Large intestine (tissue), 3 donors: Measurements from ENCODE around the gene SEMA3E. TPM values are rescaled to one million over a fixed set of nuclear protein-coding genes. Genes with fewer than 3 reads are reported as not detected.

Source experiments
- DNase-seq, 2 donors: peaks; one replicate each; pipeline versions ENCODE4 v3.0.0 to v3.0.0-alpha.2; 2013
- H3K27ac ChIP-seq: one replicate; pipeline ENCODE4 v1.5.1; 2013; ENCODE audit warnings: low read length
- H3K27me3 ChIP-seq: 2 replicates; pipeline ENCODE4 v1.6.1; 2013; ENCODE audit warnings: low read length; ENCODE audit not compliant: control insufficient read depth, insufficient read depth
- H3K36me3 ChIP-seq: 2 replicates; pipeline ENCODE4 v1.6.1; 2013; ENCODE audit warnings: low read length; ENCODE audit not compliant: control insufficient read depth, insufficient read depth
- H3K4me1 ChIP-seq: one replicate; pipeline ENCODE4 v1.6.1; 2013; ENCODE audit warnings: low read length; ENCODE audit not compliant: control insufficient read depth, insufficient read depth
- H3K4me3 ChIP-seq: one replicate; pipeline ENCODE4 v1.5.1; 2013; ENCODE audit warnings: low read length
- H3K9me3 ChIP-seq: one replicate; pipeline ENCODE4 v1.6.1; 2013; ENCODE audit warnings: mild to moderate bottlenecking, low read depth, low read length, moderate library complexity; ENCODE audit not compliant: control insufficient read depth
- WGBS: methylation state at CpG from one replicate; pipeline ENCODE4 v1.1.5; 2013; ENCODE audit warnings: low lambda C conversion rate; ENCODE audit not compliant: insufficient coverage; 5-methylcytosine and 5-hydroxymethylcytosine counted together
- polyA plus RNA-seq: library from polyadenylated mRNA; unstranded; fragments of 120-200 nt; gene quantifications from one replicate; pipeline ENCODE4 v1.2.1, GENCODE V29; 2013

Gene SEMA3E
- polyA plus RNA-seq, 1 donor, result 0.82 TPM

DNA sequence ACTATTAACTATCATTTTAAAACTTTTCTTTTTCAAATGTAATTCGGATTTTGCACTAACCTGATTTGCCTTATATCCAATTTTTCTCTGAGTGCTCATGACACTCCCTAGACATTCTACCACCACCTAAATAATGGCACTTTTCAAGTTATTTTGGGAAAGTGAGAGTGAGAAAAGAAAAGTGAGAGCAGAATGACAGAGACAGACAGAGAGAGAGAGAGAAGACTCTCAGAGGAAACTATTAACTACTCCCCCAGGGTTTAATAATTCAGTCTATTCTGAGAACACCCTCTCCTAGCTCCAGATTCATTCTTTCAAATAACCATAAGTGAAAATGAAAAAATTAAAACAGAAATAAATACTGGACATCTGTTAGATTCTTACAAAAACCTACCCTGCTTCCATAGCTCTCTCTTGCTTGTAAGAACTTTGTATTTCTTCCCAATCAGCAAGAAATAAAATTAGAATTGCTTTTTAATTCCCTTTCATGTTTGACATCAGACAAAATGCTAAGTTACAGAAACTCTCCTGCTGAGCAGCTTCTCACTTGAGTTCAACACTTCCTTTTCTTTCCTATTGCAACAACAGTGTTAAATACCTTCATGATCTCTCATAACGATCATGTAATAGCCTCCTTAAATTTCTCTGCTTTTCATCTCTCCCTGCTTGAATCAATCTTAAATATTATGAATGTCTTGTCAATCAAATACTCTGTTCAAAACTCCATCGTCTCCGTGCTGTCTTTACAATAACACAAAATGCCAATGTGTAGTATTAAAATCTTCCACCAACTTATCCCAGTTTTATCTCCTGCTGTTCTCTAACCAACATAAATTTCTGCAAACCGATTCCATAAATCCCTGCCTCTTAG lies 191.7 kb downstream of the SEMA3E start:
- Histone ChIP-seq H3K4me1 (no peaks in the 10 kb centered on the region), H3K27me3 (no peaks in the 10 kb centered on the region), H3K4me3 (no peak overlapping the region), H3K36me3 (no peaks in the 10 kb centered on the region), H3K9me3 (no peaks in the 10 kb centered on the region), H3K27ac (no peak overlapping the region)
- WGBS, result 37% methylated on average over 5 of the region's 5 CpGs
- no peak for DNase-seq

DNA sequence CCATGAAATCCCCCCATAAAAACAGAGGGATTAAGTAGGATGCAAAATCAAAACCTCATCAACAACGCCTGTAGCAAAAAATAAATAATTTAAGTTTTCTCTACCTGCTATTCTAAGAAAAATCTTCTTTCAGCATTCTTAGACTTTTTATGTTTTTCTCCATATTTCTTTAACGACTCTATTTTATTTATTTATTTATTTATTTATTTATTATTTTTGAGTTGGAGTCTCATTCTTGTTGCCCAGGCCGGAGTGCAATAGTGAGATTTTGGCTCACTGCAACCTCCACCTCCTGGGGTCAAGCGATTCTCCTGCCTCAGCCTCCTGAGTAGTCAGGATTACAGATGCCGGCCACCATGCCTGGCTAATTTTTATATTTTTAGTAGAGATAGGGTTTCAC lies 192.5 kb downstream of the SEMA3E start:
- 86% methylated on average over 2 of the region's 5 CpGs for WGBS
- H3K27me3 ChIP-seq, result no peaks in the 10 kb centered on the region
- no peak overlapping the region for H3K27ac ChIP-seq
- H3K9me3 ChIP-seq, result no peaks in the 10 kb centered on the region
- no peaks in the 10 kb centered on the region for H3K4me1 ChIP-seq
- DNase-seq, result no peak
- no peak overlapping the region for H3K4me3 ChIP-seq
- H3K36me3 ChIP-seq, result no peaks in the 10 kb centered on the region

DNA sequence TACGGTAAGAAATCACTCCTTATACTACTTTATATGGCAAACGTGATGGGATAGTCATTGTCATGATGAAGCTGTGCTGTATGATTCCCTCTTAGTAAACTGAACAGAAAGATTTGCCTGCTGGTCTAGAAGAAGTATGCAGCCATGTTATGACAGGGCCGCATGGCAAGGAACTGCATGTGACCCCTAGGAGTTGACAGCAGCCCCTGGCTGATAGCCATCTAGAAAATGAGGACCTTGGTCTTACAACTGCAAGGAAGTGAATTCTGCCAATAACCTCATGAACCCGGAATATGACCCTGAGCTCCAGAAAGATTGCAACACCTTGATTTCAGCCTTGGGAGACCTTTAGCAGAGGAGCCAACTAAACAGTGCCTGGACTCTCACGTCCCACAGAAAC lies 193.3 kb downstream of the SEMA3E start:
- peak; percentile 22 for DNase-seq
- Histone ChIP-seq H3K4me1 (no peaks in the 10 kb centered on the region), H3K36me3 (no peaks in the 10 kb centered on the region), H3K27me3 (no peaks in the 10 kb centered on the region), H3K9me3 (no peaks in the 10 kb centered on the region), H3K4me3 (no peak overlapping the region), H3K27ac (no peak overlapping the region)
- WGBS, result no CpG with 5 or more reads among the region's 5 CpGs

GRCh38 chr7:83452256-83452655 lies 196.7 kb downstream of the SEMA3E start:
- no peak overlapping the region for H3K4me3 ChIP-seq
- no peaks in the 10 kb centered on the region for H3K36me3 ChIP-seq
- WGBS, result no CpG with 5 or more reads among the region's 2 CpGs
- no peaks in the 10 kb centered on the region for H3K4me1 ChIP-seq
- no peak overlapping the region for H3K27ac ChIP-seq
- DNase-seq, result no peak
- H3K27me3 ChIP-seq, result no peaks in the 10 kb centered on the region
- no peaks in the 10 kb centered on the region for H3K9me3 ChIP-seq

DNA sequence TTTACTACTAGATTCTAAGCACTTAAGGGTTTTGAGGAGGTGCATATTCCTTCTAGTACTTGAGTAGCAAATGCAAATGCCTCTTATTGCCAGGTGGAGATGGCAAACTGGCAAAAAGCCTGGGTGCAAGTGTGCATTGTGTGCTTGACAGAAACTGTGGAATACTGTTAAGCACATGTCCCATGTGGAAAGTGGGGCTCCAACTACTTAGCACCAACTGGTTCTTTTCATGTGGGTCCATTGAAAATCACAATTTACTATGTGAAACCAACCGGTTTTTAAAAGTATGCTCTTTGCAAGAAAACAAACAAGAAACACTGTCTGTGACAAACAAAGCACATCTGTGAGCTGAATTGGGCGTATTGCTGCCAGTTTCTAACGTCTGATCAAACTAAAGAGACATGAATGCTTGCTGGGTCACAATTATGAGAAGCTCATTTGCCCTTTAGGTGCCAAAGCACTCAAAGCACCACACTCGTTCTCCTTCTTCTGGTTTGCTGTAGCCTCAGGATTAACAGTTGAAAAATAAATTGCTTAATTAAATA lies 197.4 kb downstream of the SEMA3E start:
- Histone ChIP-seq H3K27me3 (no peaks in the 10 kb centered on the region), H3K36me3 (no peaks in the 10 kb centered on the region), H3K9me3 (no peaks in the 10 kb centered on the region), H3K27ac (no peak overlapping the region), H3K4me3 (no peak overlapping the region), H3K4me1 (no peaks in the 10 kb centered on the region)
- 40% methylated on average over 2 of the region's 4 CpGs for WGBS
- no peak for DNase-seq

DNA sequence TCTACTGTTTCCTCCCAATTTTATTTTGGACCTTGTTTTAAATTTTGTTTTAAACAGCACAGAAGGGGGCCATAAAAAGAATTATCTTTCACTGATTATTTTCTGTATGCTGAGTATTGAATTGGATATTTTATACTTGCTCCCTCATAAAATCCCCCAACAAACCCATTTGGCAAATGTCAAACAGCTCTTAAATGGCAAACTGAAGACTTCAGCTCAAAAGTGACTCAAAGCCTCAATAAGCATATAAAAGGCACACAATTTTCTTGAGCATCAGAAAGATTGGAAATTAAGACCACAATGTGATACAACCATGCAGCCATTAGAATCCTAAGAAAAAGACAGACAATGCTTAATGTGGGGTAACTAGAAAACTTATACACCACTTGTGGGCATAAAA lies 199.2 kb downstream of the SEMA3E start:
- Histone ChIP-seq H3K27ac (no peak overlapping the region), H3K27me3 (no peaks in the 10 kb centered on the region), H3K4me3 (no peak overlapping the region), H3K9me3 (no peaks in the 10 kb centered on the region), H3K4me1 (no peaks in the 10 kb centered on the region), H3K36me3 (no peaks in the 10 kb centered on the region)
- DNase-seq, result no peak

- no peak overlapping the region for H3K4me3 ChIP-seq
- H3K4me1 ChIP-seq, result no peaks in the 10 kb centered on the region
- 67% methylated on average over 1 of the region's 2 CpGs for WGBS
- H3K9me3 ChIP-seq, result no peaks in the 10 kb centered on the region
- DNase-seq, result no peak
- H3K36me3 ChIP-seq, result no peaks in the 10 kb centered on the region
- no peak overlapping the region for H3K27ac ChIP-seq
- no peaks in the 10 kb centered on the region for H3K27me3 ChIP-seq
These were observed 201.3 kb downstream of the SEMA3E start for GRCh38 chr7:83447681-83448080.

DNA sequence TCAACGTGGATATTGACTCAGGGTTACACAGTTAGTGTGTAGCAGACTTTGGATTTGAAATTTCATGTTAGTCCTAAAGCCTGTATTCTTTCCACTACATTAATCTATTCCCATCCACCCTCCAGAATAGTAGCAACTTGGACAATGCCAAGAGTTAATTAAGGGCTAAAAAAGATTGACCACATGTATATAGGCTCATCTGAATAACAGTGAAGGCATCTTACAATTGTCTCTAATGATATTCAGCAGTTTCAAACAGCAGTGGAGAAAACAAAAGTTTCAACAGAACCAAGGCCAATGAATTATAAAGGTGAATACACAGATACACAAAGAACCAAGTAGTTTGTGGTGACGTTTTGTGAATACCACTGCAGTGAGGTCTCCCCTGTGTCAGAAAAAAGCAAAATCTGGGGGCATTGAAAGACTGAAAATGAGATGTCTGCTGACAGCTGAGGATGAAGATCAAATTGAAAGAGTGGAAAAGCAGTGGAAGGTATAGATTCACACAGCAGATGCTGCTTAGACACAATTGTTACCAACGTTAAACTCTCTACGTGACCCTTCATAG lies 202.8 kb downstream of the SEMA3E start:
- WGBS, result 43% methylated on average over 1 of the region's 4 CpGs
- Histone ChIP-seq H3K27ac (no peak overlapping the region), H3K36me3 (no peaks in the 10 kb centered on the region), H3K4me1 (no peaks in the 10 kb centered on the region), H3K27me3 (no peaks in the 10 kb centered on the region), H3K9me3 (no peaks in the 10 kb centered on the region), H3K4me3 (no peak overlapping the region)
- no peak for DNase-seq

DNA sequence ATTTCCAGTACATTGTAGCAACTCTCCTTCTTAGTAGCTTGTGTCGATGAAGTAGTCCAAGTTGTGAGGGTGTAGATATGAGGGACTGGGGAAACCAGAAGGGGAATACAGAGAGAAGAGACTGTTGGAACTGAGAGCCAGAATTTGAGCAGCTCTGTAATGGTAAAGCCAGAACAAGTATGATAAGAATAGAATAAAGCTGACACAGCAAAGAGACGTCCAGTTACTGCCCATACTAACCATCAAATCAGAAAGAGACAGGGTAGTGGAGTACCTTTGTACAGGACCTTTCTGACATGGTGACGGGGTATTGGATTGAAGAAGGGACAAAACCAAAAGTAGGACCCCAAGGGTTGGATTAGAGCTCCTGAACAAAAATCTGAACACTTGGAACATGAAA lies 206.0 kb downstream of the SEMA3E start:
- H3K27me3 ChIP-seq, result no peaks in the 10 kb centered on the region
- DNase-seq, result no peak
- no peak overlapping the region for H3K4me3 ChIP-seq
- no peaks in the 10 kb centered on the region for H3K9me3 ChIP-seq
- H3K27ac ChIP-seq, result no peak overlapping the region
- no peaks in the 10 kb centered on the region for H3K36me3 ChIP-seq
- no peaks in the 10 kb centered on the region for H3K4me1 ChIP-seq
- 90% methylated on average over 2 of the region's 3 CpGs for WGBS

GRCh38 chr7:83439026-83439425 lies 209.9 kb downstream of the SEMA3E start:
- WGBS, result 100% methylated on average over 1 of the region's 4 CpGs
- H3K4me3 ChIP-seq, result no peak overlapping the region
- no peaks in the 10 kb centered on the region for H3K36me3 ChIP-seq
- no peaks in the 10 kb centered on the region for H3K4me1 ChIP-seq
- H3K27ac ChIP-seq, result no peak overlapping the region
- no peak for DNase-seq
- no peaks in the 10 kb centered on the region for H3K9me3 ChIP-seq
- no peaks in the 10 kb centered on the region for H3K27me3 ChIP-seq
